HL-60 (cell line): ENCODE measurements around the gene UCP3.

ENCODE experiments used
- GABPA ChIP-seq: IDR thresholded peaks from 2 replicates; pipeline ENCODE4 v1.6.1; 2012; ENCODE audit warnings: low read depth
- POLR2AphosphoS5 ChIP-seq: IDR thresholded peaks from 2 replicates; pipeline ENCODE4 v1.6.1; 2012; ENCODE audit warnings: low read depth
- SPI1 ChIP-seq: IDR thresholded peaks from 2 replicates; pipeline ENCODE4 v1.6.1; 2012; ENCODE audit warnings: low read depth, mild to moderate bottlenecking, borderline replicate concordance
- TF ChIP-seq, protein P1 (sequence below): IDR thresholded peaks from 2 replicates; pipeline ENCODE4 v1.6.1; 2012; ENCODE audit warnings: low read depth; ENCODE audit not compliant: insufficient replicate concordance
- TF ChIP-seq, protein P2 (sequence below): IDR thresholded peaks from one replicate; pipeline ENCODE4 v1.5.1; 2011; ENCODE audit warnings: low read length, control low read depth, inconsistent platforms; ENCODE audit not compliant: insufficient read depth

DNA sequence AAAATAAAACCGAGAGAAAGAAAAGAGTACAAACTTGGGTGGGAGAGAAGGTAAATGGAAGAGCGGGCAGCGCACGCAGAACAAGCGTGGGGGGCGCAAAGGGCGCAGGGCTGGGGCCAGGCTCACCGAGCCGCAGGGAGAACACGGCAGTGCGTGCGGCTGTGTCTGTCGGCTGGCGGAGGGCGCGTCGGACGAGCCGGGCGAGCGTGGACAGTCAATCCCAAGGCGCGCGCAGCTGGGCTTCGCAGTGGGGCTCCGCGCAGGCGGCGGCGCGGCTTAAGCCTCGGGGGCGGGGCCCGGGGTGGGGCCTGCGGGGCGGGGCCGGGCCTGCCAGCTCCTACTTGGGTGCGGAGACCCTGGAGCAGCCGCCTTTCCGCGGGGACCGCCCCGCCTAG lies 26.3 kb downstream of the UCP3 start, which contains the start of gene UCP2:
- TF ChIP-seq, protein P1, sequence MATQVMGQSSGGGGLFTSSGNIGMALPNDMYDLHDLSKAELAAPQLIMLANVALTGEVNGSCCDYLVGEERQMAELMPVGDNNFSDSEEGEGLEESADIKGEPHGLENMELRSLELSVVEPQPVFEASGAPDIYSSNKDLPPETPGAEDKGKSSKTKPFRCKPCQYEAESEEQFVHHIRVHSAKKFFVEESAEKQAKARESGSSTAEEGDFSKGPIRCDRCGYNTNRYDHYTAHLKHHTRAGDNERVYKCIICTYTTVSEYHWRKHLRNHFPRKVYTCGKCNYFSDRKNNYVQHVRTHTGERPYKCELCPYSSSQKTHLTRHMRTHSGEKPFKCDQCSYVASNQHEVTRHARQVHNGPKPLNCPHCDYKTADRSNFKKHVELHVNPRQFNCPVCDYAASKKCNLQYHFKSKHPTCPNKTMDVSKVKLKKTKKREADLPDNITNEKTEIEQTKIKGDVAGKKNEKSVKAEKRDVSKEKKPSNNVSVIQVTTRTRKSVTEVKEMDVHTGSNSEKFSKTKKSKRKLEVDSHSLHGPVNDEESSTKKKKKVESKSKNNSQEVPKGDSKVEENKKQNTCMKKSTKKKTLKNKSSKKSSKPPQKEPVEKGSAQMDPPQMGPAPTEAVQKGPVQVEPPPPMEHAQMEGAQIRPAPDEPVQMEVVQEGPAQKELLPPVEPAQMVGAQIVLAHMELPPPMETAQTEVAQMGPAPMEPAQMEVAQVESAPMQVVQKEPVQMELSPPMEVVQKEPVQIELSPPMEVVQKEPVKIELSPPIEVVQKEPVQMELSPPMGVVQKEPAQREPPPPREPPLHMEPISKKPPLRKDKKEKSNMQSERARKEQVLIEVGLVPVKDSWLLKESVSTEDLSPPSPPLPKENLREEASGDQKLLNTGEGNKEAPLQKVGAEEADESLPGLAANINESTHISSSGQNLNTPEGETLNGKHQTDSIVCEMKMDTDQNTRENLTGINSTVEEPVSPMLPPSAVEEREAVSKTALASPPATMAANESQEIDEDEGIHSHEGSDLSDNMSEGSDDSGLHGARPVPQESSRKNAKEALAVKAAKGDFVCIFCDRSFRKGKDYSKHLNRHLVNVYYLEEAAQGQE = no peak
- peak; percentile 81; the same call in 1 of the 2 replicates for TF ChIP-seq POLR2AphosphoS5
- TF ChIP-seq, protein P2, sequence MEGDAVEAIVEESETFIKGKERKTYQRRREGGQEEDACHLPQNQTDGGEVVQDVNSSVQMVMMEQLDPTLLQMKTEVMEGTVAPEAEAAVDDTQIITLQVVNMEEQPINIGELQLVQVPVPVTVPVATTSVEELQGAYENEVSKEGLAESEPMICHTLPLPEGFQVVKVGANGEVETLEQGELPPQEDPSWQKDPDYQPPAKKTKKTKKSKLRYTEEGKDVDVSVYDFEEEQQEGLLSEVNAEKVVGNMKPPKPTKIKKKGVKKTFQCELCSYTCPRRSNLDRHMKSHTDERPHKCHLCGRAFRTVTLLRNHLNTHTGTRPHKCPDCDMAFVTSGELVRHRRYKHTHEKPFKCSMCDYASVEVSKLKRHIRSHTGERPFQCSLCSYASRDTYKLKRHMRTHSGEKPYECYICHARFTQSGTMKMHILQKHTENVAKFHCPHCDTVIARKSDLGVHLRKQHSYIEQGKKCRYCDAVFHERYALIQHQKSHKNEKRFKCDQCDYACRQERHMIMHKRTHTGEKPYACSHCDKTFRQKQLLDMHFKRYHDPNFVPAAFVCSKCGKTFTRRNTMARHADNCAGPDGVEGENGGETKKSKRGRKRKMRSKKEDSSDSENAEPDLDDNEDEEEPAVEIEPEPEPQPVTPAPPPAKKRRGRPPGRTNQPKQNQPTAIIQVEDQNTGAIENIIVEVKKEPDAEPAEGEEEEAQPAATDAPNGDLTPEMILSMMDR = no peak
- no peak for TF ChIP-seq SPI1
- TF ChIP-seq GABPA = no peak
